Trophoblast cell (in vitro differentiated cells and primary cell): Measurements from ENCODE around the gene FAM111A.
A peak's percentile ranks its signal among the peaks of the same experiment; 100 is the strongest.

Experiments
- DNase-seq, 2 donors: peaks; one replicate each; pipeline ENCODE4 v3.0.0-alpha.2; 2016
- H2AFZ ChIP-seq: 2 replicates; pipeline ENCODE4 v1.6.1; 2013; ENCODE audit warnings: low read length, moderate library complexity, mild to moderate bottlenecking; ENCODE audit not compliant: insufficient read depth, poor library complexity
- H2AK5ac ChIP-seq: 2 replicates; pipeline ENCODE4 v1.6.1; 2013; ENCODE audit warnings: mild to moderate bottlenecking, low read length
- H2BK120ac ChIP-seq: 2 replicates; pipeline ENCODE4 v1.6.1; 2013; ENCODE audit warnings: low read length, mild to moderate bottlenecking, moderate library complexity; ENCODE audit not compliant: insufficient read depth, poor library complexity
- H2BK12ac ChIP-seq: 2 replicates; pipeline ENCODE4 v1.6.1; 2013; ENCODE audit warnings: mild to moderate bottlenecking, low read length, moderate library complexity
- H2BK5ac ChIP-seq: 2 replicates; pipeline ENCODE4 v1.6.1; 2013; ENCODE audit warnings: low read length, low read depth, moderate library complexity, mild to moderate bottlenecking; ENCODE audit not compliant: poor library complexity
- H3K14ac ChIP-seq: 2 replicates; pipeline ENCODE4 v1.6.1; 2013; ENCODE audit warnings: mild to moderate bottlenecking, low read length
- H3K18ac ChIP-seq: 2 replicates; pipeline ENCODE4 v1.6.1; 2013; ENCODE audit warnings: mild to moderate bottlenecking, low read length
- H3K23ac ChIP-seq: 2 replicates; pipeline ENCODE4 v1.6.1; 2013; ENCODE audit warnings: low read length
- H3K27ac ChIP-seq: 2 replicates; pipeline ENCODE4 v1.5.1; 2013; ENCODE audit warnings: low read depth, mild to moderate bottlenecking, inconsistent platforms, low read length, moderate library complexity
- H3K27me3 ChIP-seq: 2 replicates; pipeline ENCODE4 v1.6.1; 2013; ENCODE audit warnings: inconsistent platforms, mild to moderate bottlenecking, low read length, moderate library complexity; ENCODE audit not compliant: insufficient read depth
- H3K36me3 ChIP-seq, 2 experiments: 1 replicate in 1 of 2; 2 replicates in 1 of 2; pipeline ENCODE4 v1.6.1; 2013; ENCODE audit warnings: low read length in 2 of 2, mild to moderate bottlenecking in 2 of 2, moderate library complexity in 1 of 2; ENCODE audit not compliant: insufficient read depth in 2 of 2, control insufficient read depth in 1 of 2
- H3K4ac ChIP-seq: 2 replicates; pipeline ENCODE4 v1.6.1; 2013; ENCODE audit warnings: low read depth, mild to moderate bottlenecking, low read length, moderate library complexity
- H3K4me1 ChIP-seq, 2 experiments: 1 replicate in 1 of 2; 2 replicates in 1 of 2; pipeline ENCODE4 v1.6.1; 2013; ENCODE audit warnings: low read length in 2 of 2, mild to moderate bottlenecking in 2 of 2, moderate library complexity in 1 of 2; ENCODE audit not compliant: insufficient read depth in 2 of 2, control insufficient read depth in 1 of 2
- H3K4me2 ChIP-seq: 2 replicates; pipeline ENCODE4 v1.6.1; 2013; ENCODE audit warnings: inconsistent platforms, mild to moderate bottlenecking, low read length, moderate library complexity
- H3K4me3 ChIP-seq: 2 replicates; pipeline ENCODE4 v1.5.1; 2013; ENCODE audit warnings: mild to moderate bottlenecking, low read depth, low read length, inconsistent platforms
- H3K79me1 ChIP-seq: one replicate; pipeline ENCODE4 v1.6.1; 2013; ENCODE audit warnings: low read length
- H3K79me2 ChIP-seq: 2 replicates; pipeline ENCODE4 v1.6.1; 2013; ENCODE audit warnings: low read length, mild to moderate bottlenecking; ENCODE audit not compliant: control insufficient read depth, insufficient read depth, poor library complexity
- H3K9ac ChIP-seq: 2 replicates; pipeline ENCODE4 v1.6.1; 2013; ENCODE audit warnings: mild to moderate bottlenecking, low read length
- H3K9me3 ChIP-seq: 2 replicates; pipeline ENCODE4 v1.6.1; 2013; ENCODE audit warnings: low read depth, mild to moderate bottlenecking, control low read depth, inconsistent platforms, low read length; ENCODE audit not compliant: insufficient read depth
- H4K12ac ChIP-seq: 2 replicates; pipeline ENCODE4 v1.6.1; 2013; ENCODE audit warnings: low read depth, mild to moderate bottlenecking, low read length, moderate library complexity
- H4K8ac ChIP-seq: 2 replicates; pipeline ENCODE4 v1.6.1; 2013; ENCODE audit warnings: low read depth, mild to moderate bottlenecking, low read length, moderate library complexity
- H4K91ac ChIP-seq: one replicate; pipeline ENCODE4 v1.6.1; 2013; ENCODE audit warnings: low read depth, mild to moderate bottlenecking, low read length, moderate library complexity
- WGBS: extraction: QIAGEN DNeasy Blood & Tissue Kit; methylation state at CpG from one replicate; pipeline ENCODE4 v1.1.7; 2013; ENCODE audit warnings: missing lambda C conversion rate; ENCODE audit not compliant: insufficient read length, insufficient coverage; ENCODE audit errors: extremely low coverage; 5-methylcytosine and 5-hydroxymethylcytosine counted together

Gene FAM111A

GRCh38 chr11:59164028-59164427 is 21.4 kb downstream of the FAM111A start:
- Histone ChIP-seq H2BK5ac (no peak overlapping the region), H3K79me1 (no peaks in the 10 kb centered on the region), H3K14ac (no peak overlapping the region), H3K18ac (no peak overlapping the region), H3K27me3 (no peaks in the 10 kb centered on the region), H2AK5ac (no peak overlapping the region), H3K9ac (no peak overlapping the region), H4K8ac (no peak overlapping the region), H2BK120ac (no peak overlapping the region), H2AFZ (no peak overlapping the region), H3K79me2 (no peaks in the 10 kb centered on the region), H3K4me3 (no peak overlapping the region), H3K4me2 (no peak overlapping the region), H3K27ac (no peak overlapping the region), H4K91ac (no peak overlapping the region), H3K23ac (no peak overlapping the region), H3K4me1 (no peaks in the 10 kb centered on the region), H2BK12ac (no peak overlapping the region), H3K9me3 (no peaks in the 10 kb centered on the region), H3K36me3 (no peaks in the 10 kb centered on the region), H3K4ac (no peak overlapping the region), H4K12ac (no peak overlapping the region)
- WGBS: no CpG with 5 or more reads among the region's 3 CpGs
- no peak for DNase-seq

DNA sequence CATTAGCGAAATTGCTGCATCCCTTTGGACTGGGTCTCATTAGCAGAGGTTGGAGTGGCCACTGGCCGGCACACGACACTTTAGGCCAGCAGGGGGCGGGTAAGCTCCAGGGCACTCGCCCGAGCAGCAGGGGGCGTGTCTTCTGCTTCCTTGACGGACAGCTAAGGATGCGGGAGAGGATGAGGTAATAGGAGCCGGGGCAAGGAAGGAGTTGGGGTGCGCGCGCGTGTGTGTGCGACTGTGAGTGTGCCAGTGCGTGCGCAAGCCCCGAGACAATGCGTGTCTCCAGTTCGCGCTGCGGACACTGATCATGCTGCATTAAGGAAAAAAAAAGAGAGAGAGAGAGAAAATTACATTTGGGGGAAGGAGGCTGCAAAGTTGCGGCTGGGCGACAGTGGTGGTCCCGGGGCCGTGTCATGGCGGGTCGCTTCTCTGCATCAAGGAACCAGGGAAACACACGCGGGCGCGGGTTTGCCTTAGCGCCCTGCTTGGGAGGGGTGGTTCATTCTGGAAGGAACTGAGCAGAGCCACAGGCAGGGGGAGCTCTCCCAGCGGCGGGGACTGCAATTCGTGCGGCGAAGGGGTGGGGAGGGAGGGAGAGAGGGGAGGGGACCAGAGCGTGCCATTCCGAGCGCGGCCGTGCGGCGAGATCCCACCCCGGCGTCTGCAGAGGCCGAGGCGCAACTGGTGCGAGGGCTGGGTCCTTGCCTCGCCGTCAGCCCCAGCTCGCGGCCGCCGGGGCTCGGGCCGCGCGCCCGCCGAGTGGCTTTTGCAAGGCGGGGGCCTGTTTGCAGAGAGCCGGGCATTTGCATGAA is 29.1 kb downstream of the FAM111A start, which contains the start of gene DTX4:
TSS of gene DTX4 (plus strand) at position 625 of the 815 bp plus-strand sequence. CDS start 464 bp downstream, outside the sequence.
- H2BK12ac ChIP-seq: no peak within 1 kb of the TSS
- peak within 1 kb of the TSS; percentile 94 for H3K4me3 ChIP-seq
- H3K4ac ChIP-seq: peak within 1 kb of the TSS; percentile 90
- H3K27me3 ChIP-seq: no peaks in the 10 kb centered on the region
- peak within 1 kb of the TSS; percentile 98 for H3K4me2 ChIP-seq
- no peaks in the 10 kb centered on the region for H3K36me3 ChIP-seq
- H3K9me3 ChIP-seq: no peaks in the 10 kb centered on the region
- peaks cover 18 to 24% of the 10 kb centered on the region in 2 experiments for H3K4me1 ChIP-seq
- H4K8ac ChIP-seq: peak within 1 kb of the TSS; percentile 60
- H3K79me2 ChIP-seq: peaks cover 15% of the 10 kb centered on the region
- no peak within 1 kb of the TSS for H2AK5ac ChIP-seq
- peak; percentile 91 to 96 for DNase-seq
- peak within 1 kb of the TSS; percentile 86 for H3K9ac ChIP-seq
- peak within 1 kb of the TSS; percentile 62 for H4K12ac ChIP-seq
- WGBS: no CpG with 5 or more reads among the region's 64 CpGs
- H2AFZ ChIP-seq: peak within 1 kb of the TSS; percentile 81
- H3K18ac ChIP-seq: peak within 1 kb of the TSS; percentile 95
- H3K14ac ChIP-seq: peak within 1 kb of the TSS; percentile 93
- H3K79me1 ChIP-seq: peaks cover 30% of the 10 kb centered on the region
- peak within 1 kb of the TSS; percentile 90 for H2BK120ac ChIP-seq
- peak within 1 kb of the TSS; percentile 90 for H4K91ac ChIP-seq
- peak within 1 kb of the TSS; percentile 80 for H2BK5ac ChIP-seq
- H3K23ac ChIP-seq: no peak within 1 kb of the TSS
- H3K27ac ChIP-seq: peak within 1 kb of the TSS; percentile 88

DNA sequence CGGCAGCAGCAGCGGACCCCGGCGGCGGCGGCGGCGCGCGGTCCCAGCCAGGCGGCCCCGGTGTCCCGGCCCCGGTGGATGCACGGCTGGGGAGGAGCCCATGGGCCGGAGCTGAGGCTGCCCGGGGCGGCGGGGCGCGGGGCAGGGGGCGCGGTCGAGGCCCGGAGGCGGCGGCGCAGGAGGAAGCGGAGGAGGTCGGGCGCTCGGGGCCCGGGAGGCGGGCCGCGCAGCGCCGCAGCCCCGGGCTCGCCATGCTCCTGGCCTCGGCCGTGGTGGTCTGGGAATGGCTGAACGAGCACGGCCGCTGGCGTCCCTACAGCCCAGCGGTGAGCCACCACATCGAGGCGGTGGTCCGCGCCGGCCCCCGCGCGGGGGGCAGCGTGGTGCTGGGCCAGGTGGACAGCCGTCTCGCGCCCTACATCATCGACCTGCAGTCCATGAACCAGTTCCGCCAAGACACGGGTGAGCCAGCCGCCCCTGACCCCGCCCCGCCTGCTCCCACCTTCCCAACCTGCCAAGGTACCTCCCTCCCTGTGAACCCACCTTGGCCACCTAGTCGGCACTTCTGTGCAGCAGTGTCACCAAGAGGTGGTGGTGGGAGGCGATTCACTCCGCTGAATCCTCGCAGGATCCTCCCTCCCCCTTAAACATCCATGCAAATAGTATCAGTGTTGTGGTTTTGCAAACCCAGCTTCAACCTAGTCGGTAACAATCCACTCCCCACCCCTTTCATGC is 29.9 kb downstream of the FAM111A start:
- Histone ChIP-seq H3K9me3 (no peaks in the 10 kb centered on the region), H3K79me2 (peaks cover 15% of the 10 kb centered on the region), H2BK5ac (peak overlapping the region; percentile 80), H4K8ac (peak overlapping the region; percentile 60), H2BK12ac (no peak overlapping the region), H3K4me1 (peaks cover 18 to 24% of the 10 kb centered on the region in 2 experiments), H3K9ac (peak overlapping the region; percentile 86), H4K91ac (peak overlapping the region; percentile 90), H3K36me3 (no peaks in the 10 kb centered on the region), H3K27ac (peak overlapping the region; percentile 88), H2BK120ac (peak overlapping the region; percentile 46), H3K4ac (peak overlapping the region; percentile 90), H4K12ac (peak overlapping the region; percentile 62), H3K4me2 (peak overlapping the region; percentile 98), H3K27me3 (no peaks in the 10 kb centered on the region), H3K4me3 (peak overlapping the region; percentile 94), H2AK5ac (no peak overlapping the region), H2AFZ (peak overlapping the region; percentile 81), H3K18ac (peak overlapping the region; percentile 95), H3K14ac (peak overlapping the region; percentile 93), H3K79me1 (peaks cover 30% of the 10 kb centered on the region), H3K23ac (no peak overlapping the region)
- peak; percentile 67 for DNase-seq
- WGBS: no CpG with 5 or more reads among the region's 70 CpGs

- H2AK5ac ChIP-seq: peak overlapping the region; percentile 58
Measured at GRCh38 chr11:59173080-59173963, 30.7 kb downstream of the FAM111A start.

More at GRCh38 chr11:59173080-59173963, 30.7 kb downstream of the FAM111A start:
- Histone ChIP-seq H3K18ac (peak overlapping the region; percentile 95), H3K27ac (peak overlapping the region; percentile 88), H4K91ac (peak overlapping the region; percentile 90), H3K4ac (peak overlapping the region; percentile 84), H4K12ac (peak overlapping the region; percentile 79), H3K79me1 (peaks cover 30% of the 10 kb centered on the region), H3K4me3 (peak overlapping the region; percentile 94), H3K4me1 (peaks cover 20 to 28% of the 10 kb centered on the region in 2 experiments), H3K23ac (no peak overlapping the region), H2BK120ac (peak overlapping the region; percentile 90), H3K14ac (peak overlapping the region; percentile 93), H3K4me2 (peak overlapping the region; percentile 98), H4K8ac (peak overlapping the region; percentile 77), H3K79me2 (peaks cover 15% of the 10 kb centered on the region), H2BK12ac (peak overlapping the region; percentile 79), H3K9ac (peak overlapping the region; percentile 72), H3K27me3 (no peaks in the 10 kb centered on the region), H2AFZ (peak overlapping the region; percentile 72), H3K36me3 (peaks cover 0 to 2% of the 10 kb centered on the region in 2 experiments), H2BK5ac (peak overlapping the region; percentile 90), H3K9me3 (no peaks in the 10 kb centered on the region)
- WGBS: no CpG with 5 or more reads among the region's 37 CpGs
- peak; percentile 71 to 73 for DNase-seq
